Nephron (organoid): Measurements from ENCODE around the gene PARPBP.
A peak's percentile ranks its signal among the peaks of the same experiment; 100 is the strongest.
"Not testable (repeated sequence)": the region's sequence is repeated elsewhere in the genome, so short reads cannot be mapped to it uniquely, and the experiment has no call there.

ENCODE experiments used
- H3K27ac Mint-ChIP-seq, 3 experiments: 2 replicates each; pipeline ENCODE4 v1.8.0; 2020; ENCODE audit warnings: mixed read lengths in 3 of 3, mild to moderate bottlenecking in 2 of 3, moderate library complexity in 1 of 3
- H3K27me3 Mint-ChIP-seq: 2 replicates; pipeline ENCODE4 v1.8.0; 2021; ENCODE audit warnings: low read depth, mild to moderate bottlenecking, moderate library complexity, mixed read lengths
- H3K36me3 Mint-ChIP-seq: 2 replicates; pipeline ENCODE4 v1.8.0; 2020; ENCODE audit warnings: low read depth, mixed read lengths
- H3K4me1 Mint-ChIP-seq: 2 replicates; pipeline ENCODE4 v1.8.0; 2020; ENCODE audit warnings: mixed read lengths
- H3K4me3 Mint-ChIP-seq, 3 experiments: 2 replicates each; pipeline ENCODE4 v1.8.0; 2020; ENCODE audit warnings: mild to moderate bottlenecking in 3 of 3, mixed read lengths in 3 of 3, moderate library complexity in 2 of 3
- H3K9me3 Mint-ChIP-seq: 2 replicates; pipeline ENCODE4 v1.8.0; 2020; ENCODE audit warnings: mixed read lengths
- CTCF ChIP-seq, 3 experiments: fragments of 200-600 bp; sonication (generic); IDR thresholded peaks; one replicate each; pipeline ENCODE4 v1.5.0; 2021; ENCODE audit warnings: antibody characterized with exemption in 3 of 3; ENCODE audit not compliant: unreplicated experiment in 3 of 3

The PARPBP gene

GRCh38 chr12:102232446-102232845, 112.5 kb downstream of the PARPBP start:
- Mint-ChIP-seq H3K36me3 (no peaks in the 10 kb centered on the region), H3K27ac (peak overlapping the region; percentile 87 to 95 (median 93)), H3K4me1 (peaks cover 22% of the 10 kb centered on the region), H3K9me3 (peaks cover under 1% of the 10 kb centered on the region), H3K4me3 (peak overlapping the region in 1 of 3 experiments; percentile 20), H3K27me3 (no peaks in the 10 kb centered on the region)
- TF ChIP-seq CTCF (IDR thresholded peaks at IDR 0.05; ENCODE audit: unreplicated experiment in 3 of 3), result no peak

GRCh38 chr12:102234599-102234998, 114.6 kb downstream of the PARPBP start:
- Mint-ChIP-seq H3K4me3 (no peak overlapping the region), H3K36me3 (no peaks in the 10 kb centered on the region), H3K4me1 (peaks cover 22% of the 10 kb centered on the region), H3K9me3 (peaks cover 15% of the 10 kb centered on the region), H3K27me3 (no peaks in the 10 kb centered on the region), H3K27ac (no peak overlapping the region)
- no peak for TF ChIP-seq CTCF (IDR thresholded peaks at IDR 0.05; ENCODE audit: unreplicated experiment in 3 of 3)

GRCh38 chr12:102240859-102241258, 120.9 kb downstream of the PARPBP start:
- not testable (repeated sequence) for H3K4me3 Mint-ChIP-seq

More at GRCh38 chr12:102240859-102241258, 120.9 kb downstream of the PARPBP start:
- H3K27me3 Mint-ChIP-seq, H3K27ac Mint-ChIP-seq, H3K4me1 Mint-ChIP-seq, H3K36me3 Mint-ChIP-seq: not testable (repeated sequence)
- H3K9me3 Mint-ChIP-seq, result peaks cover 36% of the 10 kb centered on the region
